Fibroblast of lung (primary cell): ENCODE data around the gene TAF11L2. TPM values are rescaled to one million over a fixed set of nuclear protein-coding genes. Genes with fewer than 3 reads are reported as not detected.
"Not testable (repeated sequence)": the region's sequence is repeated elsewhere in the genome, so short reads cannot be mapped to it uniquely, and the experiment has no call there.

Experiments used
- DNase-seq, 2 donors: peaks; one replicate each; pipeline versions ENCODE4 v3.0.0 to v3.0.0-alpha.2; 2010; ENCODE audit warnings: low read depth in 2 of 2
- H2AFZ ChIP-seq: 2 replicates; pipeline ENCODE4 v1.5.1; 2012; ENCODE audit warnings: low read length, control low read depth, inconsistent platforms
- H3K27ac ChIP-seq: 2 replicates; pipeline ENCODE4 v1.5.1; 2011; ENCODE audit warnings: low read length, control low read depth; ENCODE audit not compliant: insufficient read depth
- H3K27me3 ChIP-seq: 2 replicates; pipeline ENCODE4 v1.5.1; 2011; ENCODE audit warnings: mild to moderate bottlenecking, low read length; ENCODE audit not compliant: control insufficient read depth, insufficient read depth
- H3K36me3 ChIP-seq: 2 replicates; pipeline ENCODE4 v1.5.1; 2011; ENCODE audit warnings: low read length; ENCODE audit not compliant: control insufficient read depth, insufficient read depth
- H3K4me1 ChIP-seq: 2 replicates; pipeline ENCODE4 v1.5.1; 2011; ENCODE audit warnings: low read length; ENCODE audit not compliant: control insufficient read depth, insufficient read depth; ENCODE audit errors: extremely low read depth
- H3K4me2 ChIP-seq: 2 replicates; pipeline ENCODE4 v1.5.1; 2011; ENCODE audit warnings: low read length, control low read depth; ENCODE audit not compliant: insufficient read depth; ENCODE audit errors: extremely low read depth
- H3K4me3 ChIP-seq, 4 experiments: fragments of 200-600 bp in 1 of 4; sonication (generic) in 1 of 4; replicated peaks in 1 of 4; 2 replicates each; pipeline ENCODE4 v1.5.1; 2011 to 2016; ENCODE audit warnings: low read length in 4 of 4, low read depth in 3 of 4, mild to moderate bottlenecking in 3 of 4, control low read depth in 2 of 4, inconsistent platforms in 1 of 4, mixed read lengths in 1 of 4; ENCODE audit not compliant: insufficient read depth in 1 of 4; ENCODE audit errors: control extremely low read depth in 1 of 4
- H3K79me2 ChIP-seq: 2 replicates; pipeline ENCODE4 v1.5.1; 2012; ENCODE audit warnings: mild to moderate bottlenecking, low read length, inconsistent platforms; ENCODE audit not compliant: control insufficient read depth, insufficient read depth
- H3K9ac ChIP-seq: 2 replicates; pipeline ENCODE4 v1.5.1; 2011; ENCODE audit warnings: mild to moderate bottlenecking, low read length, control low read depth; ENCODE audit not compliant: insufficient read depth
- H3K9me3 ChIP-seq: 2 replicates; pipeline ENCODE4 v1.5.1; 2012; ENCODE audit warnings: low read depth, low read length; ENCODE audit not compliant: control insufficient read depth, insufficient read depth
- H4K20me1 ChIP-seq: 2 replicates; pipeline ENCODE4 v1.5.1; 2011; ENCODE audit warnings: low read length; ENCODE audit not compliant: control insufficient read depth, insufficient read depth; ENCODE audit errors: extremely low read depth
- EZH2 ChIP-seq: IDR thresholded peaks from 2 replicates; pipeline ENCODE4 v1.5.1; 2012; ENCODE audit warnings: low read length, control low read depth, mild to moderate bottlenecking; ENCODE audit errors: missing control alignments
- polyA plus RNA-seq, 2 donors: library from polyadenylated mRNA; depleted of rRNA in 1 of 2; stranded (reverse) in 1 of 2; unstranded in 1 of 2; fragments of >200 nt; gene quantifications; 2 replicates each; pipeline ENCODE4 v1.2.1, GENCODE V29; 2011 to 2012; ENCODE audit warnings: missing spikeins in 1 of 2
- total RNA-seq: library from RNA; depleted of rRNA; stranded (reverse); fragments of >200 nt; gene quantifications from 2 replicates; pipeline ENCODE4 v1.2.1, GENCODE V29; 2014
- TF ChIP-seq, protein P1 (sequence below), 2 donors: IDR thresholded peaks in 1 of 2; conservative IDR thresholded peaks in 1 of 2; 1 replicate in 1 of 2; 2 replicates in 1 of 2; pipeline ENCODE4 v1.5.1; 2011 to 2012; ENCODE audit warnings: low read length in 2 of 2, control low read depth in 1 of 2, inconsistent platforms in 1 of 2, low read depth in 1 of 2, mild to moderate bottlenecking in 1 of 2

Gene TAF11L2
- total and polyA plus RNA-seq, 2 donors (not counting 1 experiment from before 2014, with no cell fraction given), result not detected

DNA sequence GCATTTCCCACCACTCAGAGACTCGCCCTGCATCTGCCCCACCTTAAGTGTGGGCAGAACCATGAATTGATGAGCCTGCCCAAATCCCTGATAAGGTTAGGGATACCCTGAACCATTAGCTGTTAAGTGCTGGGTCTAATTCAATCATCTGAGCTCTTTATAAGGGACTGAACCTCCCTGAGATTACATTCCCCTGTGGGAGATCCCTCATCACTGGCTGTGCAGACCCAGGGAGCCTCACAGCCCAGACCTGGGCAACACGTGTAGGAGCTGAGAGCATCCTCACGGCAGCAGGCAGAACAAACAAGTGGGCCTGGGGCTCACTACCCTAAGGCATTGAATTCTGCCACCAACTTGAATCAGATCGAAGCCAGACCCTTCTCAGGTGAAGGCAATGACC, 585 bp upstream of the TAF11L2 start:
- H4K20me1 ChIP-seq, result no peaks in the 10 kb centered on the region
- no peak for DNase-seq
- H3K27me3 ChIP-seq, result peaks cover 2% of the 10 kb centered on the region
- no peak for TF ChIP-seq EZH2
- TF ChIP-seq, protein P1, sequence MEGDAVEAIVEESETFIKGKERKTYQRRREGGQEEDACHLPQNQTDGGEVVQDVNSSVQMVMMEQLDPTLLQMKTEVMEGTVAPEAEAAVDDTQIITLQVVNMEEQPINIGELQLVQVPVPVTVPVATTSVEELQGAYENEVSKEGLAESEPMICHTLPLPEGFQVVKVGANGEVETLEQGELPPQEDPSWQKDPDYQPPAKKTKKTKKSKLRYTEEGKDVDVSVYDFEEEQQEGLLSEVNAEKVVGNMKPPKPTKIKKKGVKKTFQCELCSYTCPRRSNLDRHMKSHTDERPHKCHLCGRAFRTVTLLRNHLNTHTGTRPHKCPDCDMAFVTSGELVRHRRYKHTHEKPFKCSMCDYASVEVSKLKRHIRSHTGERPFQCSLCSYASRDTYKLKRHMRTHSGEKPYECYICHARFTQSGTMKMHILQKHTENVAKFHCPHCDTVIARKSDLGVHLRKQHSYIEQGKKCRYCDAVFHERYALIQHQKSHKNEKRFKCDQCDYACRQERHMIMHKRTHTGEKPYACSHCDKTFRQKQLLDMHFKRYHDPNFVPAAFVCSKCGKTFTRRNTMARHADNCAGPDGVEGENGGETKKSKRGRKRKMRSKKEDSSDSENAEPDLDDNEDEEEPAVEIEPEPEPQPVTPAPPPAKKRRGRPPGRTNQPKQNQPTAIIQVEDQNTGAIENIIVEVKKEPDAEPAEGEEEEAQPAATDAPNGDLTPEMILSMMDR (conservative IDR thresholded peaks at IDR 0.05 in 1 of 2, IDR thresholded peaks at IDR 0.05 in 1 of 2; ENCODE audit: low read depth in 1 of 2, low read length in 2 of 2), result no peak
- no peak overlapping the region for H3K27ac ChIP-seq
- H3K4me3 ChIP-seq, result no peak overlapping the region
- no peak overlapping the region for H2AFZ ChIP-seq
- H3K4me2 ChIP-seq, result no peak overlapping the region
- H3K36me3 ChIP-seq, result no peaks in the 10 kb centered on the region
- H3K9me3 ChIP-seq, result no peaks in the 10 kb centered on the region
- H3K4me1 ChIP-seq, result no peaks in the 10 kb centered on the region
- H3K9ac ChIP-seq, result no peak overlapping the region
- H3K79me2 ChIP-seq, result no peaks in the 10 kb centered on the region

DNA sequence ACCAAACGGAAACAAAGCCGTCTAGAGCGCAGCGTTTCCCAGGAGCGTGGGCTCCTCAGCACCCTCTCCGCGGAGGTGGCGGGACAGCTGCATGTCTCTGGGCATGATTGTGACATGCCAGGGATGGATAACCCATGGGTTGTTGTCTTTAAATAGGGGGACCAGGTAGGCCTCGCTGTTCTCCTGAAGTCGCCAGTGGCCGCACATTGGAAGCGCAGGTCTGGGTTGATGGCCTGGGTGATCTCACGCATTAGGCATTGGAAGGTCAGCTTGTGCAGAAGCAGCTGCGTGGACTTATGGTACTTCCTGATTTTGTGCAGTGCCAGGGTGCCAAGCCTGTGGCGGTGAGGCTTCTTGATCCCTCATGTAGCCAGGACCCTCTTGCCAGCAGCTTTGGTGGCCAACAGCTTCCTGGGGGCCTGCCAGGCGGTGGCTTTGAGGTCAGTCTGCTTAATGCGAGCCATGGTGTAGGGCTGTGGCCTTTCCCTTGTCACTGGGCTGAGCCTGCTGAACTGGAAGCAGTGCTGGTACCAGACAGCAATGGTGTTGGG, 13.8 kb downstream of the TAF11L2 start:
- Histone ChIP-seq H2AFZ (no peak overlapping the region), H3K9ac (no peak overlapping the region), H3K36me3 (no peaks in the 10 kb centered on the region), H3K4me3 (no peak overlapping the region), H3K27ac (no peak overlapping the region), H3K27me3 (no peaks in the 10 kb centered on the region), H3K4me2 (no peak overlapping the region), H3K79me2 (no peaks in the 10 kb centered on the region), H4K20me1 (no peaks in the 10 kb centered on the region), H3K9me3 (no peaks in the 10 kb centered on the region), H3K4me1 (no peaks in the 10 kb centered on the region)
- TF ChIP-seq EZH2, result no peak
- TF ChIP-seq, protein P1 (conservative IDR thresholded peaks at IDR 0.05 in 1 of 2, IDR thresholded peaks at IDR 0.05 in 1 of 2; ENCODE audit: low read depth in 1 of 2, low read length in 2 of 2), result no peak
- DNase-seq, result no peak

DNA sequence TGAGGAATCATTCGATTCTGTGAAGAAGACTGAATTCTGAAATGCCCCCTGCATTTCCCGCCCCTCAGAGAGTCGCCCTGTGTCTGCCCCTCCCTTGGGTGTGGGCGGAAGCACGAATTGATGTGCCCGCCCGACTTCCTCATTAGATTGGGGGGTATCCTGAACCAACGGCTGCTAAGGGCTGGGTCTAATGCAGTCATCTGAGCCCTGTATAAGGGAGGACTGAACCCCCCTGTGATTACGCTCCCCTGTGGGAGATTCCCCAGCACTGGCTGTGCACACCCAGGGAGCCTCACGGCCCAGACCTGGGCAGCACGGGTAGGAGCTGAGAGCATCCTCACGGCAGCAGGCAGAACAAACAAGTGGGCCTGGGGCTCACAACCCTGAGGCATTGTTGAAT, 19.5 kb downstream of the TAF11L2 start:
- not testable (repeated sequence) for H2AFZ ChIP-seq, H3K9ac ChIP-seq, H3K36me3 ChIP-seq, DNase-seq, H3K79me2 ChIP-seq, H3K4me1 ChIP-seq, H3K27me3 ChIP-seq, H3K27ac ChIP-seq, H4K20me1 ChIP-seq, H3K4me3 ChIP-seq, H3K4me2 ChIP-seq, H3K9me3 ChIP-seq

DNA sequence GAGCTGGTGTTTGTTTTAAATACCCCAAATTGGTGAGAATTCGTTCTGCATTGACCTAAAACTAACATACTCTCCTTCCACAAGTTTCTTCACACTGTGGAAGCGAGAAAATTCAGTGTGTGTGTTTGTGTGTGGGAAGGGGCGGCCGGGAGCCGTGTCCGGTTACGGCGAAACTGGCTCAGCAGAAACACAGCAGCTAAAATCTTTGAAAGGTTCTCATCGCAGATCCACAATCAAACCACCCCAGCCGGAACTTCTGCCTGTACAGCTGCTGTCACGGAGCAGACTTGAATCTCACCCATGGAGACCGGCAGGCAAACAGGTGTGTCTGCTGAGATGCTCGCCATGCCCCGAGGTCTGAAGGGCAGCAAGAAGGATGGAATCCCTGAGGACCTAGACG, 20.0 kb downstream of the TAF11L2 start, which contains the start of gene TAF11L3:
Gene TAF11L3, plus strand, starts transcription at position 301 of the 400 bp plus-strand sequence.
- H3K4me1 ChIP-seq, H4K20me1 ChIP-seq, H3K27me3 ChIP-seq, H3K9ac ChIP-seq, H3K36me3 ChIP-seq, H3K27ac ChIP-seq, H3K79me2 ChIP-seq, H3K4me2 ChIP-seq, DNase-seq, H3K9me3 ChIP-seq, H2AFZ ChIP-seq, H3K4me3 ChIP-seq: not testable (repeated sequence)

DNA sequence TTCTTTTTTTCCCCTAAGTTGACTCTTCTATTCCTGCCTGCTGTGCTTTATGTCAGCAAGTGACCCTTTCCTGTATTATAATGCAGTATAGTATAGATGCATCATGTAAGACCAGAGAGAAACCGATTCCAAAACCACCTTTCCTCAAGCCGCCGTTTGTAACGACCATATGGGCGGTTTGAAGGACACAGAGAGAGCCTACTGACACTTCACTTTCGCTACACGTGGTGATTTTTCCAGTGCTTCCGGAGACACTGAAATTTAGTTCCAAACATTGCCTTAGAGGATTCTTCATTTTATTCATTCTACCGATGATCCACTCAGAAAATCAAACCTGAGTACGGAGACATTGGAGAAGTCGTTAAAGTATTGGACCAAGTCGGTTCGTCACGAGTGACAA, 21.5 kb downstream of the TAF11L2 start:
- H3K4me2 ChIP-seq, H3K4me3 ChIP-seq, H4K20me1 ChIP-seq, H3K36me3 ChIP-seq, H3K27ac ChIP-seq, H3K9me3 ChIP-seq, H2AFZ ChIP-seq, H3K4me1 ChIP-seq, H3K79me2 ChIP-seq, DNase-seq, H3K27me3 ChIP-seq, H3K9ac ChIP-seq: not testable (repeated sequence)
